GM18502 (cell line): Measurements from ENCODE around the gene TAPT1.

Experiments
- ATAC-seq: cut with Tn5 transposase; IDR thresholded peaks from one replicate; pipeline ENCODE4 v1.9.1; 2021; ENCODE audit warnings: mild to moderate bottlenecking; ENCODE audit not compliant: unreplicated experiment, poor library complexity

Gene TAPT1

GRCh38 chr4:16113741-16114140 lies 112.5 kb downstream of the TAPT1 start:
- ATAC-seq: no peak

GRCh38 chr4:16111533-16111932 lies 114.7 kb downstream of the TAPT1 start:
- ATAC-seq: no peak

- no peak for ATAC-seq
Observed at GRCh38 chr4:16110661-16111290, 115.5 kb downstream of the TAPT1 start.
